KG1 (cell line): ENCODE results near the gene C2orf49.

ENCODE experiments used
- DNase-seq: peaks from one replicate; lab custom pipeline; 2025; lab: John Stamatoyannopoulos, UW

Gene C2orf49

DNA sequence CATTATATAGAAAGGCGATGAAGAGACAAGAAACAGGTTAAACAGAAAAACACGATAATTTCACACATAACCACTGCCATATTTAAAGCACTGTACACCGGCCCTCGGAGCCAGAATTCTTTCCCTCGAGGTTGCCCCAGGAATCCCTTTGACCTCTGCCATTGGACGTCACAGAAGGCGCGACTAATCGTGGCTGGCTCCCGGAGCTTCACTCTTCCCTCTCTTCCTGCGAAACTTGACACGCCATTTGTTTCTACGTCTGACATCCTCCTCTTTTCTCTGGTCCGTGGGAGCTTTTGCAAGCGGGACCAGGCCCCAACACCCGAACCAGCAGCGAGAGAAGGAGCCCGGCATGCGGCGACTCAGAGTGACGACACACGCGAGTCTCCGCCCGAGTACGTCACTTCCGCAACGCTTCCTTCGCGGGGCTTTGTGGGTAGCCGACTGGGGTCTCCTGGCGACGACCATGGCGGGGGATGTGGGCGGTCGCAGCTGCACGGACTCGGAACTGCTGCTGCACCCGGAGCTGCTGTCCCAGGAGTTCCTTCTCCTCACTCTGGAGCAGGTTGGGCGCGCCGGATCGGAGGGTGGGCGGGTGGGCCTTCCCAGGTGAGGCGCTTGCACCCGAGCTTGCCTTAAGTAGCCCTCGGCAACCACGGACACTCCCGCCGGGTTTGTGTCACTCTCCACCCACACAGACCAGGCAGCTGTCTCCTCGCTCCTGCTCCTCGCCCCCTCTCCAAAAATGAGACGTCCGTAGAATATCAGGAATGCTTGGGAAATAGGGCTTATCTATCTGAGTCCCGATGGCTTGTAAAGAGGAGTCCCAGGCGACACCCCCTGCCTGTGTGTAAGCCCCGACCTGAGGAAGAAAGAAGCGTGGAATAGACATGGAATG is at the start of gene C2orf49:
Gene C2orf49, plus strand, starts transcription at position 419 of the 898 bp plus-strand sequence. Its CDS starts 48 bp downstream, at position 467.
- DNase-seq = peak; percentile 98

DNA sequence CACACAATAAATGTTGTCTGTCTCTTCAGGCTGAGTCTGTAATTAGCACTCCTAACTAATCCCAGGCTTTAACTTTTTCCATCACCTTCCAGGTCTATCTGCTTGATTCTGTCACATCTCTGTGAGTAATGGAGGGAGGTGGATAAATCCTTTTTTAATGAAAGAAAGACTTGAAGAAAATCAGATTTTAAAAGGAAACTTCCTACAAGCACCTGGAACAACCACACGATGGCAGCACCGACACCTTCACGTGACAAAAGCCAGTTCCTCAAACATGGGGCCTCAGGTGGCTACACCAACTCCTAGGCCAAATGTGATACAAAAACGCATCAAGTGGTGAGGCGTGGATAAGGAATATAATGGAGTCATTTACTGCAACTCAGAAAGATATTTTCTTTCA is 49.6 kb upstream of the C2orf49 start:
- DNase-seq = peak; percentile 35

GRCh38 chr2:105288133-105288532 is 49.2 kb upstream of the C2orf49 start:
- no peak for DNase-seq

GRCh38 chr2:105290981-105291660 is 46.2 kb upstream of the C2orf49 start:
- no peak for DNase-seq

- DNase-seq = no peak
Observed at GRCh38 chr2:105291981-105292380, 45.4 kb upstream of the C2orf49 start.

- no peak for DNase-seq
Observed at GRCh38 chr2:105294046-105294445, 43.3 kb upstream of the C2orf49 start.

DNA sequence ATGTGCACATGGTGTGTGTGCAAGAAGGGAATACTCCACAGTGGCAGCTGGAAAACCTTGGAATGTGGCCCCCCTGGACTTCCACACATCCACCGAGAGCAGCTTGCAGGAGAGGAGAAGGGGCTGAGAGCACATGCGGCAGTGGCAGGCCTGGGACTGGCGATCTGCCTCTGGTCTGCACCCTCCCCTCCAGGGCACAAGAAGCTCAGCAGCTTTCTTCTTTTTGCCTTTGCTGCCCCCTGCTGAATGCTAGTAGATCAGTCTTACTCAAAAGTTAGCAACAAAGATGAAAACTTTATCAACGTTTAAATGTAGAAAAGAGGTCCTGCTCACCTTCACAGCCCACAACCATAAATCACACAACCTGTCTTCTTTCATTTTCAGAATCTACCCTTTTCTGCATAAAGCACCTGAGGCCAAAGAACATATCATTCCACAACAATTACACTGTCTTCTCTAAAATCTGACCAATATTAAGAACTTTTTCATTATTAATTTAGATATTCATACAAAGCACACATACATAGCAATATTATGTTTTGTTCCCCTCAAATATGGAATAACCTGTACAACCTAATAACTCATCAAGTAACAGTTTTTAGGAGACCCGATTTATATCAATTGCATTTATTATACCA is 42.4 kb upstream of the C2orf49 start:
- DNase-seq = no peak

- DNase-seq = no peak
Observed at GRCh38 chr2:105296017-105296611, 41.2 kb upstream of the C2orf49 start.

DNA sequence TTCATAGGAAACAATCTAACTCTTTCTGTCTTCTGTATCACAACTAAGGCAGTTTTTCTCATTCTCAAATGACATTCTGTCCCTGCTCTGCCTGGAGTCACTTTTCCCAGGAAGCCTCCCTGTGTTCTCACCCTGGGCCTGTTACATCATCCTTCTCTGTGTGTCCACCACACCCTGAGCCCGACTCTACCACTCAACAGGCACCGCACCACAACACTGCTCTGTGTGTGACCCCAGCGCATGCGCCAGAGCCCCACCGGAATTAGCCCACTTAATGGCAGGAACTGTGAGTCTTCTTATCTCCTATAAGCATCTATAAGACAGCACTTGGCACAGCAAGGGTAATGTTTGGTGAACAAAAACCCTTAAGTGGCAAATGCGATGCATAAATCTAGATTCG is 40.1 kb upstream of the C2orf49 start:
- no peak for DNase-seq

GRCh38 chr2:105298017-105298416 is 39.3 kb upstream of the C2orf49 start:
- DNase-seq = no peak

DNA sequence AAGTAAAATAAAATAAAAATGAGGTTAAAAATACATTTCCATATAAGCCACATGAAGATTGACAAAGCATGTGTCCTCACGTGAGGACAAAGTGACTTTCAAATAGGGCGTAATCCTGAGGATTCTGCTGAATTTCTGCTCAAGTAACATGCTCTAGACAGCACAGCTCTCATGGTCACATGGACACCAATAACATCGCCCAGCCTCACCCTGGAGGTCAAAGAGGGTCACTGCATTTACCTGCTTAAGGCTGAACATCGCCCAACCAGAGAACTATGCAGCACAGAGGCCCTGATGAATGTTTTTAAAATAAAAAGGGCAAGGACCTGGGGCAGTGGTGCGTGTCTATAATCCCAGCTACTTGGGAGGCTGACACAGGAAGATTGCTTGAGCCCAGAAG is 38.0 kb upstream of the C2orf49 start:
- no peak for DNase-seq

- no peak for DNase-seq
Observed at GRCh38 chr2:105301646-105302045, 35.7 kb upstream of the C2orf49 start.

- no peak for DNase-seq
Observed at GRCh38 chr2:105307146-105307545, 30.2 kb upstream of the C2orf49 start.

DNA sequence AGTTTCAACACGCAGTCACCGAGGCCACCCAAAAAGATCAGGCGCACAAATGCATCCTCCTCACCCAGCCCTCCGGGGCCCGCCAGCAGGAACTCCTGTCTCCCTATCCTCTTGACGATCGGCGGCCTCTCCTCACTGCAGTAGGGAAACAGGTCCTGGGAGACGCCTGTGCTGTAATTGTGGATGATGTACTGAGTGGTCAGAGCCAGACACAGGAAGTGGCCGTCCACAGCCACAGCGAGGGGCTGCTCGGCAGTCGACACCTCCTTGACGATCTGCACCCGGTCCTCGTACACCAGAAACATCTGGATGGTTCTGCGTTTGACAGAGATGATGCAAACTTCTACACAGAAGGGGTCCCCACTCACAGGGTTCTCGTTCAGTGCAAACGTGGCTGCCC is 29.8 kb upstream of the C2orf49 start:
- no peak for DNase-seq

DNA sequence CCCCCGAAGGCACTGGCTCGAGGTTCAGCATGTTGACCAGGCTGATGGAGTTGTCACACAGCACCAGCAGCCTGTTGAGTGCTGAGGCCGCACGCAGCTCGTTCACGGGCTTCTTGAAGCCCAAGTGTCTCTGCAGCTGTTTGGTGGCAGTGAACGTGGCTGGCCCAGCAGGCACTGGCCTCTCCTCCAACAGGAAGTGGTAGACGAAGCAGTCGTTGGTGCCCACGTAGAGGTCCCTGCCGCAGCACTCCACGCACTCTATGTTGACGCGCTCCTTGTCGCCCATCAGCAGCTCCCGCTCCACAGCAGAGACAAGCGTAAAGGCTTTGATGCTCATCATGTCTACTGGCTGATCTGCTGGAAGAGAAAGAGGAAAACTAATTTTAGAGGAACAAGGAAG is 29.4 kb upstream of the C2orf49 start:
- no peak for DNase-seq

DNA sequence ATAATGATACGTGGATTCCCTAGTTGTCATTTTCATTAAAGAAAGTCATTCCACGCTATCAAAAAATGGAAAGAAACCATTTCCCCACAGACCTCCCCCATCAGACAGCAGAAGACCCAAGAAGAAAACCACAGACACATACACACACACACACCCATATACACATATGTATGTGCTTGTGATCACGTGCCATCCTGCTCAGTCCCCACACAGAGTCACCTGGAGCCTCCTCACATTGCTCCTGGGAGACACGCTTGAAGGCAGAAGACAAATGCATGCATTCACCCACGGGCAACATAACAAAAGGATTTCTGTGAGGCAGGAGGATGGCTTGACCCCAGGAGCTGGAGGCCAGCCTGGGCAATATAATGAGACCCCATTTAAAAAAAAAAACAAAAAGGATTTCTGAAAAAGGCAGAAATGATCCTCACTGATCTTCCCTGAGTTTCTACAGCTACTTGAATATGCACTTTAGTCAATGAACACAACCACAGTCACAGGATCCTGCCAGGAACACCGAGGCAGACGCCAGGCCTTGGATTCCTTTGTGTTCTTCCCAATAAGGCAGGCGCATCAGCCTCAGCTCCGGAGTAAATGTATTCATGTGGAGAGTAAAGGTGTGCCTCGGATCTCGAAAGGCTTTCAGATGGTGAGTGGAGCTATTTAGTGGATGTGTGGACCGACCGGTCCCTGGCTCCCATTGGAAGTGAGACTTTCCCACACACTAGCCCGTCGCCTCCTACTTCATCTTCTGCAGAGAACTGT is 28.8 kb upstream of the C2orf49 start:
- DNase-seq = no peak

GRCh38 chr2:105309147-105309545 is 28.2 kb upstream of the C2orf49 start:
- no peak for DNase-seq

DNA sequence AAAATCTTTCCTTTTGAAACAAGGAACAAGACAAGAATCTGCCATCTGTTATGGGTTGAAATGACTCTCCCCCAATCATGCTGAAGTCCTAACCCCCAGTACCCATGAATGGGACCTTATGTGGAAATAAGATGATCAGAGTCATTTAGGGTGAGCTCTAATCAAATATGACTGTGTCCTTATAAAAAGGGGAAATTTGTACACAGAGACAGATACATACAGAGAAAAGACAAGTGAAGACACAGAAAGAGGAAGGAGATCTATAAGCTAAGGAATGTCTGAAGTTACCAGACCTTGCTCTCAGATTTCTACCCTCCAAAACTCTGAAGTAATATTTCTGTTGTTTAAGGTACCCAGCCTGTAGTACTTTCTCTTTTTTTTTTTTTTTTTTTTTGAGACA is 23.5 kb upstream of the C2orf49 start:
- no peak for DNase-seq

DNA sequence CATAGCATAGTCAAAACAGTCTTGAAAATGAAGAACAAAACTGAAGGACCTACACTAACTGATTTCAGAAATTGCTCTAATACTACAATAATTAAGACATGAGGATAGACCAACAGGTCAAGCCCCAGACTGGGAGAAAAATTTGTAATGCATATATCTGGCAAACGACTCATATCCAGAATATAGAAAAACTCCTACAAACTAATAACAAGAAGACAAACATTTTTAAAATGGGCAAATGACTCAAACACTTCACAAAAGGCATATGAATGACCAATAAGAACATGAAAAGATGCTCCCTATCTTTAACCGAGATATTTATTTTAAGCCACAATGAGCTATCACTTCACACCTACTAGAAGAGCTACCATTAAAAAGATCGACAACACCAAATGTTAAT is 22.0 kb upstream of the C2orf49 start:
- no peak for DNase-seq

- DNase-seq = no peak
Observed at GRCh38 chr2:105317937-105318336, 19.4 kb upstream of the C2orf49 start.

DNA sequence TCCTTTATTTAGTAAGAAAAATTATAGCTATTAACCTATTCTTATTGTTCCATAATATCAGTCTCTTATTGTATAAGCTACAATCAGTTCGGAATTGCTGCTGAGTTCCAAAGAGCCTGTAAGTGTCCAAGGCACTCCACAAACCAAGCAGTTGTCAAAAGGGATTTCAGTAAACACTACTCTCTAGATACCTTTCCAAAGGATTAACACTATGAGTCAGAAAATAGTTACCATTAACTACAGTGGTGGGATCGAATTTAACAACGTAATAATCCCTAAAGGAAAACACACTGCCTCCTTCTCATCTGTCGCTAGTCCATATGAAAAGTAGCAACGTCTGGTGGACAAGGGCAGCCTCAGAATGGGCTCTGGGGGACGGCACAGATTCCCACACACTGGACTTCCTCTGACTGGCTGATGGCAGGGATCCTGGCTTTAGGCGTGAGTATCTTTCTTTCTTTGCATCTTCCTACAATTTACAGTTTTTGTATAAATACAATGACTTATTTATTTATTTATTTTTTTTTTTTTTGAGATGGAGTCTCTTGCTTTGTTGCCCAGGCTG is 16.6 kb upstream of the C2orf49 start:
- no peak for DNase-seq
